ENCODE data around the gene LCE1C. TPM values are rescaled to one million over a fixed set of nuclear protein-coding genes. Genes with fewer than 3 reads are reported as not detected.

Gene LCE1C
- total RNA-seq, 1 donor from 2014 or later = not detected

DNA sequence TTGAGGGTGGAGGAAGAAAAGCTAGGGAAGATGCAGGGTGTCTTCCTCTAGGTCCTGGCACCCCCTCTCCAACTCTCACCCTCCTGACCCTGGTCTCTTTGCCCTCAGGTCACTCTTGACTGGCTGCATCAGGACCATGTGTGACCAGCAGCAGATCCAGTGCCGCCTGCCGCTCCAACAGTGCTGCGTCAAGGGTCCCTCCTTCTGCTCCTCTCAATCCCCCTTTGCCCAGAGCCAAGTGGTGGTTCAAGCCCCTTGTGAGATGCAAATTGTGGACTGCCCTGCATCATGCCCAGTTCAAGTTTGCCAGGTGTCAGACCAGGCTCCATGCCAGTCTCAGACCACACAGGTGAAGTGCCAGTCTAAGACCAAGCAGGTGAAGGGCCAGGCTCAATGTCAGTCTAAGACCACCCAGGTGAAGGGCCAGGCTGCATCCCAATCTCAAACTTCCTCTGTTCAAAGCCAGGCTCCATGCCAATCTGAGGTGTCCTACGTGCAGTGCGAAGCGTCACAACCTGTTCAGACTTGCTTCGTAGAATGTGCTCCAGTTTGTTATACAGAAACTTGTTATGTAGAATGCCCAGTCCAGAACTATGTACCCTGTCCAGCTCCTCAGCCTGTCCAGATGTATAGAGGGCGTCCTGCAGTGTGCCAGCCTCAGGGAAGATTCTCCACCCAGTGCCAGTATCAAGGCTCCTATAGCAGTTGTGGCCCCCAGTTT is 46.8 kb downstream of the LCE1C start:
- no peak for DNase-seq (ENCODE audit: extremely low spot score, unreplicated experiment)
- Mint-ChIP-seq H3K4me3 (no peak overlapping the region), H3K27me3 (no peaks in the 10 kb centered on the region), H3K4me1 (ENCODE audit: unreplicated experiment) (no peaks in the 10 kb centered on the region), H3K36me3 (no peaks in the 10 kb centered on the region), H3K27ac (no peak overlapping the region), H3K9me3 (peaks cover 5% of the 10 kb centered on the region)
- TF ChIP-seq, protein P1, sequence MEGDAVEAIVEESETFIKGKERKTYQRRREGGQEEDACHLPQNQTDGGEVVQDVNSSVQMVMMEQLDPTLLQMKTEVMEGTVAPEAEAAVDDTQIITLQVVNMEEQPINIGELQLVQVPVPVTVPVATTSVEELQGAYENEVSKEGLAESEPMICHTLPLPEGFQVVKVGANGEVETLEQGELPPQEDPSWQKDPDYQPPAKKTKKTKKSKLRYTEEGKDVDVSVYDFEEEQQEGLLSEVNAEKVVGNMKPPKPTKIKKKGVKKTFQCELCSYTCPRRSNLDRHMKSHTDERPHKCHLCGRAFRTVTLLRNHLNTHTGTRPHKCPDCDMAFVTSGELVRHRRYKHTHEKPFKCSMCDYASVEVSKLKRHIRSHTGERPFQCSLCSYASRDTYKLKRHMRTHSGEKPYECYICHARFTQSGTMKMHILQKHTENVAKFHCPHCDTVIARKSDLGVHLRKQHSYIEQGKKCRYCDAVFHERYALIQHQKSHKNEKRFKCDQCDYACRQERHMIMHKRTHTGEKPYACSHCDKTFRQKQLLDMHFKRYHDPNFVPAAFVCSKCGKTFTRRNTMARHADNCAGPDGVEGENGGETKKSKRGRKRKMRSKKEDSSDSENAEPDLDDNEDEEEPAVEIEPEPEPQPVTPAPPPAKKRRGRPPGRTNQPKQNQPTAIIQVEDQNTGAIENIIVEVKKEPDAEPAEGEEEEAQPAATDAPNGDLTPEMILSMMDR (conservative IDR thresholded peaks at IDR 0.05) = no peak

DNA sequence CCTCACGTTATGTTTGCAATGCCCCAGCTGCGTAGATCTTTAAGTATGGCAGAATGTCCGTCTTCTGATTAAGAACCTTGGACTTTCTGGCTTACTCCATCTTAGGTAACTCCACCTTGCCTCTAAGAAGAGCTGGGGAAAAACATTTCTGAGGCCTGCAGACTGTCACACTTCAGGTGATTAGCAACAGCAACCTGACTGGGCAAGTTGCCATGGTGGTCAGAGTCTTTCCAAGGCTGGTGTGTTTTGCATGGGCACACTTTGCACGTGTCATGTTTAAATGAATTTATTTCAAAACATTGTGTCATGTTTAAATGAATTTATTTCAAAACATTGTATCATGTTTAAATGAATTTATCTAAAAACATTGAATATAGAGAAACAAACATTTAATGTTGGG is 47.8 kb downstream of the LCE1C start:
- DNase-seq (ENCODE audit: extremely low spot score, unreplicated experiment) = no peak
- TF ChIP-seq, protein P1 (conservative IDR thresholded peaks at IDR 0.05) = no peak
- Mint-ChIP-seq H3K27me3 (no peaks in the 10 kb centered on the region), H3K4me3 (no peak overlapping the region), H3K27ac (no peak overlapping the region), H3K9me3 (peaks cover 5% of the 10 kb centered on the region), H3K4me1 (ENCODE audit: unreplicated experiment) (no peaks in the 10 kb centered on the region), H3K36me3 (no peaks in the 10 kb centered on the region)

DNA sequence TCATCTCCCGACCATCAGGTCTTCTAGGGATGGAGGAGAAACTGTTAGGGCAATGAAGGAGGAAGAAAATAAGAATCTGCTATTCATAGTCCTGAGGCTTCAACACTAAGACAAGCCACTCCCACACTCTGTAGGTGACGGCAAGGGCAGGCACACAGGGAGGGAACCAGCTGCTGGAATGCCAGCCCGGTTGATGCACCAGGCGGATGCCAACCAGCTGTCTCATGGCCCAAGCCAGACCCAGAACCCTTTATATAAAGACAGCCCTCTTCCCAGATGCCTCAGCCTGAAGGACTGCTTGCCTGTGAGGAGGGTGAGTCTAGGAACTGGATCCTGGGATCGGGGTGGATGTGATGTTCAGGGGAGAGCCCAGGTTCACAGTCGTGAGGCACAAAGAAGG is 48.7 kb downstream of the LCE1C start, which contains the start of gene KPRP:
KPRP (plus strand) TSS at position 279 of the 400 bp plus-strand sequence. CDS start 1,564 bp downstream, outside the sequence.
- Mint-ChIP-seq H3K27me3 (no peaks in the 10 kb centered on the region), H3K36me3 (no peaks in the 10 kb centered on the region), H3K4me1 (ENCODE audit: unreplicated experiment) (no peaks in the 10 kb centered on the region), H3K27ac (no peak within 1 kb of the TSS), H3K4me3 (no peak within 1 kb of the TSS), H3K9me3 (peaks cover 5% of the 10 kb centered on the region)
- TF ChIP-seq, protein P1 (conservative IDR thresholded peaks at IDR 0.05) = no peak
- DNase-seq (ENCODE audit: extremely low spot score, unreplicated experiment) = no peak

DNA sequence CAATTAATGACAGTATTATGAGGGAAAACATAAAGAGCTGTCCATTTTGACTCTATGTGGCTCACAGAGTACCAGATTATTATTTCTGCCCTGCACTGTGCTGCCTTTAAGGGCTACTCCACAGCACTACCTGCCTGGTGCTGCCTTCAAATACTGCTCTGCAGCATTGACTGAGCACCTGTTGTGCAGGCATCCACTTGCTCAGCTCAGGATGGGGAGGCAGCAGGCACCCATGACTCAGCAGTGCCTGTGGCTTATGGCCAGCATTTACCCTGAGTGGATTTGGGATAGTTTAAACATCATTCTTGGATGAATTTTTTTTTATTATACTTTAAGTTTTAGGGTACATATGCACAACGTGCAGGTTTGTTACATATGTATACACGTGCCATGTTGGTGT is 49.6 kb downstream of the LCE1C start:
- Mint-ChIP-seq H3K4me3 (no peak overlapping the region), H3K9me3 (peaks cover 5% of the 10 kb centered on the region), H3K27ac (no peak overlapping the region), H3K36me3 (no peaks in the 10 kb centered on the region), H3K4me1 (ENCODE audit: unreplicated experiment) (no peaks in the 10 kb centered on the region), H3K27me3 (no peaks in the 10 kb centered on the region)
- no peak for DNase-seq (ENCODE audit: extremely low spot score, unreplicated experiment)
- TF ChIP-seq, protein P1 (conservative IDR thresholded peaks at IDR 0.05) = no peak

Other genes starting within 250 kb of the LCE1C start
- gene LCE3E, start 239.9 kb downstream of the LCE1C start, total RNA-seq (ENCODE audit: low replicate concordance) = not detected in 2 replicates
- not detected in 2 replicates for gene LCE3D, start 226.1 kb downstream of the LCE1C start, total RNA-seq (ENCODE audit: low replicate concordance)
- gene LCE3C, start 206.4 kb downstream of the LCE1C start, total RNA-seq (ENCODE audit: low replicate concordance) = not detected in 2 replicates
- not detected in 2 replicates for gene LCE3B, start 192.8 kb downstream of the LCE1C start, total RNA-seq (ENCODE audit: low replicate concordance)
- gene LCE3A, start 183.5 kb downstream of the LCE1C start, total RNA-seq (ENCODE audit: low replicate concordance) = not detected in 2 replicates
- not detected in 2 replicates for gene LCE2D, start 143.3 kb downstream of the LCE1C start, total RNA-seq (ENCODE audit: low replicate concordance)
- gene LCE2C, start 131.4 kb downstream of the LCE1C start, total RNA-seq (ENCODE audit: low replicate concordance) = not detected in 2 replicates
- gene LCE2B, start 120.5 kb downstream of the LCE1C start, total RNA-seq (ENCODE audit: low replicate concordance) = not detected in 2 replicates
- not detected in 2 replicates for gene LCE2A, start 108.3 kb downstream of the LCE1C start, total RNA-seq (ENCODE audit: low replicate concordance)
- gene LCE4A, start 98.5 kb downstream of the LCE1C start, total RNA-seq (ENCODE audit: low replicate concordance) = not detected in 2 replicates
- not detected in 2 replicates for gene KPRP, start 48.6 kb downstream of the LCE1C start, total RNA-seq (ENCODE audit: low replicate concordance)
- not detected in 2 replicates for gene LCE1F, start 31.5 kb downstream of the LCE1C start, total RNA-seq (ENCODE audit: low replicate concordance)
- gene LCE1E, start 20.4 kb downstream of the LCE1C start, total RNA-seq (ENCODE audit: low replicate concordance) = not detected in 2 replicates
- gene LCE1D, start 9.9 kb downstream of the LCE1C start, total RNA-seq (ENCODE audit: low replicate concordance) = not detected in 2 replicates
- not detected in 2 replicates for gene LCE1B, start 5.3 kb upstream of the LCE1C start, total RNA-seq (ENCODE audit: low replicate concordance)
- gene LCE1A, start 20.8 kb upstream of the LCE1C start, total RNA-seq (ENCODE audit: low replicate concordance) = not detected in 2 replicates
- not detected in 2 replicates for gene LCE6A, start 36.2 kb upstream of the LCE1C start, total RNA-seq (ENCODE audit: low replicate concordance)
- gene LCE7A, start 53.3 kb upstream of the LCE1C start, total RNA-seq (ENCODE audit: low replicate concordance) = not detected in 2 replicates
- not detected in 2 replicates for gene SMCP, start 71.7 kb upstream of the LCE1C start, total RNA-seq (ENCODE audit: low replicate concordance)
- gene IVL, start 101.9 kb upstream of the LCE1C start, total RNA-seq (ENCODE audit: low replicate concordance) = 10.9 and 19.3 TPM in 2 replicates
- gene SPRR5, start 140.6 kb upstream of the LCE1C start, total RNA-seq (ENCODE audit: low replicate concordance) = not detected in 2 replicates
- gene SPRR4, start 164.0 kb upstream of the LCE1C start, total RNA-seq (ENCODE audit: low replicate concordance) = not detected in 2 replicates
- gene SPRR1A, start 177.4 kb upstream of the LCE1C start, total RNA-seq (ENCODE audit: low replicate concordance) = 22.2 and 36.3 TPM in 2 replicates
- 155 and 164 TPM in 2 replicates for gene SPRR3, start 195.1 kb upstream of the LCE1C start, total RNA-seq (ENCODE audit: low replicate concordance)
- 93.7 and 274 TPM in 2 replicates for gene SPRR1B, start 224.6 kb upstream of the LCE1C start, total RNA-seq (ENCODE audit: low replicate concordance)
- 1.6 TPM in 1 of 2 replicates, not detected in the other for gene SPRR2D, start 234.5 kb upstream of the LCE1C start, total RNA-seq (ENCODE audit: low replicate concordance)

Data from type B pancreatic cell (in vitro differentiated cells).